Sigmoid colon (tissue), 7 donors: ENCODE measurements around the gene TNS1. TPM values are rescaled to one million over a fixed set of nuclear protein-coding genes. Genes with fewer than 3 reads are reported as not detected.

Experiments used
- DNase-seq: peaks from one replicate; pipeline ENCODE4 v3.0.0-alpha.2; 2019
- H3K27ac ChIP-seq, 4 donors: fragments of 200-600 bp; sonication (generic); one replicate each; pipeline ENCODE4 v1.5.1; 2016 to 2019; ENCODE audit warnings: mild to moderate bottlenecking in 1 of 4
- H3K27me3 ChIP-seq, 3 donors: fragments of 200-600 bp; sonication (generic); one replicate each; pipeline ENCODE4 v1.5.1; 2019; ENCODE audit warnings: mild to moderate bottlenecking in 1 of 3
- H3K36me3 ChIP-seq, 4 donors: fragments of 200-600 bp; sonication (generic); one replicate each; pipeline ENCODE4 v1.5.1; 2016 to 2019
- H3K4me1 ChIP-seq, 4 donors: fragments of 200-600 bp; sonication (generic); one replicate each; pipeline ENCODE4 v1.5.1; 2017 to 2019
- H3K4me3 ChIP-seq, 4 donors: fragments of 200-600 bp; sonication (generic); one replicate each; pipeline ENCODE4 v1.5.1; 2017 to 2019; ENCODE audit warnings: mild to moderate bottlenecking in 2 of 4, moderate library complexity in 1 of 4
- H3K9me3 ChIP-seq, 4 donors: fragments of 200-600 bp in 3 of 4; sonication (generic) in 3 of 4; one replicate each; pipeline versions ENCODE4 v1.5.1 to v1.6.1; 2013 to 2019
- EP300 ChIP-seq, 4 donors: sonication (generic); formaldehyde crosslinking; IDR thresholded peaks; one replicate each; pipeline ENCODE4 v1.6.1; 2017; ENCODE audit warnings: antibody characterized with exemption in 4 of 4
- POLR2A ChIP-seq, 2 donors: fragments of 450-650 bp; IDR thresholded peaks; one replicate each; pipeline ENCODE4 v1.6.1; 2016; ENCODE audit warnings: antibody characterized with exemption in 2 of 2, mild to moderate bottlenecking in 2 of 2, moderate library complexity in 2 of 2
- POLR2AphosphoS5 ChIP-seq, 4 donors: sonication (generic); formaldehyde crosslinking; IDR thresholded peaks; one replicate each; pipeline ENCODE4 v1.6.1; 2017; ENCODE audit warnings: antibody characterized with exemption in 4 of 4
- WGBS, 2 donors: extraction: QIAGEN DNeasy Blood & Tissue Kit; methylation state at CpG; one replicate each; pipeline ENCODE4 v1.1.7; 2013; 5-methylcytosine and 5-hydroxymethylcytosine counted together
- intact Hi-C: fragments of 100-400 bp; cut with DNase I; formaldehyde crosslinking; loops from one replicate; pipeline ENCODE4 v1.15.1; 2023
- polyA plus RNA-seq, 3 donors: library from polyadenylated mRNA; stranded (reverse); fragments of 200-250 nt; gene quantifications; one replicate each; pipeline ENCODE4 v1.2.3, GENCODE V29; 2013
- total RNA-seq, 4 donors: library from RNA; depleted of rRNA; stranded (reverse); fragments of >200 nt; gene quantifications; one replicate each; pipeline ENCODE4 v1.1.0, GENCODE V29; 2016
- TF ChIP-seq, protein P1 (sequence below), 4 experiments: fragments of 450-650 bp in 3 of 4; fragments of 200-600 bp in 1 of 4; IDR thresholded peaks; one replicate each; pipeline ENCODE4 v1.5.1; 2016 to 2019; ENCODE audit warnings: antibody characterized with exemption in 4 of 4, mild to moderate bottlenecking in 3 of 4, moderate library complexity in 2 of 4
- donor health status: healthy with polysubstance abuse.
- donor health status: Bipolar disorder and iron deficiency.
- donor health status: healthy.

Gene TNS1
- total and polyA plus RNA-seq, 7 donors: 3.7 to 1,607 (median 444) TPM

DNA sequence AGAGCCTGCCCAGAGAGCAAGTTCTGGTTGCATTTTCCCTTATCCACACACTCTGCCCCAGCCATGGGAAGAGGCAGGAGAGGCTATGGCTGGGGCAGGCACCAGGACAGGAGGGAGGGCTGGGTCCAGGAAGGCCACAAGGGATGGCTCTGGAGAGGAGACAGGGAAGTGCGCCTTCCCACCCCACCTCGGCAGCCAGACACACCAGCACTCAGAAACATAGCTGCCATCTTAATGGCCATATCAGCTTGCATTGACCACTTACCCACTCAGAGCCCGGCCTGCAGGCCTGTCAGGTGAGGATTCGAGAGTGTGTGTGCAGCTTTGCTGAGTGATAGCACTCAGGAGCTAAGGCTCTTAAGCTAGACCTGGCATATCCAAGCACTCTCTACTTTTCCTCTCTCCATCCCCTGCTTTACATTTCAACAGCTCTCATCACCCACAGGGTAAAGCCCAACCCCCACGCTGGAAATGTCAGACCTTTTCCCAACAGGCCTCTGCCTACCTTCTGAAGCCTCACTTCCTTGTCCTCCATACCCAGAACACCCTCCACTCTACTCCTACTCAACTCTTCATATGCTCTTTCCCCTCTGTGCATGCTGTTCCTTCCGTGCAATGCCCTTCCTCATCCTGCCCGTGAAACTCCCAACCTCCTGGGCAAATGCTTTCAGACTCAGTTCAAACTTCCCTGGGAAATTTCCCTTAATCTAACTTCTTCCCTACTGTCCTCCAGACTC lies 147.9 kb downstream of the TNS1 start:
- peak overlapping the region; percentile 83 to 98 (median 92) for H3K27ac ChIP-seq
- intact Hi-C loops: no loop called here
- H3K9me3 ChIP-seq: no peaks in the 10 kb centered on the region
- H3K4me3 ChIP-seq: no peak overlapping the region
- 92 to 93% methylated on average over 7 of the region's 7 CpGs for WGBS, 2 donors
- peaks cover 0 to 100% (median 100%) of the 10 kb centered on the region in 4 donors for H3K4me1 ChIP-seq
- no peaks in the 10 kb centered on the region for H3K27me3 ChIP-seq
- no peak for DNase-seq
- peaks cover 19 to 69% (median 39%) of the 10 kb centered on the region in 4 donors for H3K36me3 ChIP-seq
- TF ChIP-seq, protein P1, sequence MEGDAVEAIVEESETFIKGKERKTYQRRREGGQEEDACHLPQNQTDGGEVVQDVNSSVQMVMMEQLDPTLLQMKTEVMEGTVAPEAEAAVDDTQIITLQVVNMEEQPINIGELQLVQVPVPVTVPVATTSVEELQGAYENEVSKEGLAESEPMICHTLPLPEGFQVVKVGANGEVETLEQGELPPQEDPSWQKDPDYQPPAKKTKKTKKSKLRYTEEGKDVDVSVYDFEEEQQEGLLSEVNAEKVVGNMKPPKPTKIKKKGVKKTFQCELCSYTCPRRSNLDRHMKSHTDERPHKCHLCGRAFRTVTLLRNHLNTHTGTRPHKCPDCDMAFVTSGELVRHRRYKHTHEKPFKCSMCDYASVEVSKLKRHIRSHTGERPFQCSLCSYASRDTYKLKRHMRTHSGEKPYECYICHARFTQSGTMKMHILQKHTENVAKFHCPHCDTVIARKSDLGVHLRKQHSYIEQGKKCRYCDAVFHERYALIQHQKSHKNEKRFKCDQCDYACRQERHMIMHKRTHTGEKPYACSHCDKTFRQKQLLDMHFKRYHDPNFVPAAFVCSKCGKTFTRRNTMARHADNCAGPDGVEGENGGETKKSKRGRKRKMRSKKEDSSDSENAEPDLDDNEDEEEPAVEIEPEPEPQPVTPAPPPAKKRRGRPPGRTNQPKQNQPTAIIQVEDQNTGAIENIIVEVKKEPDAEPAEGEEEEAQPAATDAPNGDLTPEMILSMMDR (IDR thresholded peaks at IDR 0.05): no peak
- peak in 3 of 4 donors; percentile 34 to 57 (median 51) for TF ChIP-seq POLR2AphosphoS5 (IDR thresholded peaks at IDR 0.05)
- TF ChIP-seq POLR2A (IDR thresholded peaks at IDR 0.05): no peak
- no peak for TF ChIP-seq EP300 (IDR thresholded peaks at IDR 0.05)

DNA sequence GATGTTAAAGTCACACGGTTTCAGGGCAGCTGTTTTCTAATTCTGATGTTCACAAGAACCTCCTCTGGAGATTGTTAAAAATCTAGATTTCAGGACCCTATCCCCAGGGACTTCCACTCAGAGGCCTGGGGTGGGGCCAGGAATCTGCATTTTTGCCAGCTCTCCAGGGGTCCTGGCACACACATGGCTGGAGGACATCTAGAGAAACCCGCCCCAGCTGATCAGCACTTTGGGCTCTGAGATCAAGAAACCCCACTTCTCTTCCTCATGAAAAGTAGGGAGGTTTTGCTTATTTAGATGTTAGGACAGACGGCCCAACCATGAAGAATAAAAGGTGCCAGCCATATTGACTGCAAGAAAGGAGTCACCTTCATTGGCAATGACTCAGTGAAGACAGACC lies 148.8 kb downstream of the TNS1 start:
- H3K36me3 ChIP-seq: peaks cover 18 to 69% (median 40%) of the 10 kb centered on the region in 4 donors
- no peak overlapping the region for H3K4me3 ChIP-seq
- DNase-seq: no peak
- H3K4me1 ChIP-seq: peaks cover 0 to 100% (median 99%) of the 10 kb centered on the region in 4 donors
- TF ChIP-seq POLR2AphosphoS5 (IDR thresholded peaks at IDR 0.05) (no peak), EP300 (IDR thresholded peaks at IDR 0.05) (no peak), POLR2A (IDR thresholded peaks at IDR 0.05) (no peak)
- H3K27ac ChIP-seq: peak overlapping the region; percentile 83 to 98 (median 92)
- WGBS, 2 donors: 78 to 83% methylated on average over 3 of the region's 3 CpGs
- no peaks in the 10 kb centered on the region for H3K27me3 ChIP-seq
- intact Hi-C loops: no loop called here
- no peaks in the 10 kb centered on the region for H3K9me3 ChIP-seq

DNA sequence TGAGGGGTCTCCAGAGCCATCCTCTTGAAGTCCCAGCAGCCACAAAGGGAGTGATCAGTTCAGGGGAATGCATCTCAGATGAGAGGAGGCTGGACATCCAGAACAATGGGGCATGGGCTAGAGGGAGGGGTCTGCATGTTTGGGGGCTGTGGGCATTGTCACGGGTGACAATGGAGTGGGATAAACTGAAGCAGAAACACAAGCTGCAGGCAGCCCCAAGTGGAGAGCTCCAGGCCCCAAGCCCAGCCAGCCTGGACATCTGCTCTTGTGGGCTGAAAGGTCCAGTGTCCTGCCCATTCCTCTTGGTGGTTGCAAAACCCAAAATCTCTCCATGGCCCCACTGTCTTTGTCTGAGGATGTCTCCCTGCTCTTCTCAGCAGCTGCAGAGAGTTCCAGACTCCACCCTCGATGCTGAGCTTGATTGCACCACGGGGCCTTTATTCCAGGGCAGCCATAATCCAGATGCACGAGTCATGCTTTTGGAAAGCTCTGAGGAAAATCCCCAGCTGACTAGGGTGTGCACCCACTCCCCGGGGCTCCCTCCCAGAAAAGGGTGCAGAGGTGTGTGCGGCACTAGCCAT lies 149.4 kb downstream of the TNS1 start:
- DNase-seq: peak; percentile 91
- H3K36me3 ChIP-seq: peaks cover 22 to 74% (median 46%) of the 10 kb centered on the region in 4 donors
- no peaks in the 10 kb centered on the region for H3K27me3 ChIP-seq
- no peak overlapping the region for H3K4me3 ChIP-seq
- peaks cover 0 to 100% (median 99%) of the 10 kb centered on the region in 4 donors for H3K4me1 ChIP-seq
- peak overlapping the region; percentile 83 to 98 (median 92) for H3K27ac ChIP-seq
- TF ChIP-seq POLR2AphosphoS5 (IDR thresholded peaks at IDR 0.05) (peak in 3 of 4 donors; percentile 8 to 43 (median 23)), EP300 (IDR thresholded peaks at IDR 0.05) (peak in 1 of 4 donors; percentile 11), POLR2A (IDR thresholded peaks at IDR 0.05) (no peak)
- TF ChIP-seq, protein P1 (IDR thresholded peaks at IDR 0.05): no peak
- H3K9me3 ChIP-seq: no peaks in the 10 kb centered on the region
- intact Hi-C loops: no loop called here
- WGBS, 2 donors: 43 to 60% methylated on average over 6 of the region's 6 CpGs

DNA sequence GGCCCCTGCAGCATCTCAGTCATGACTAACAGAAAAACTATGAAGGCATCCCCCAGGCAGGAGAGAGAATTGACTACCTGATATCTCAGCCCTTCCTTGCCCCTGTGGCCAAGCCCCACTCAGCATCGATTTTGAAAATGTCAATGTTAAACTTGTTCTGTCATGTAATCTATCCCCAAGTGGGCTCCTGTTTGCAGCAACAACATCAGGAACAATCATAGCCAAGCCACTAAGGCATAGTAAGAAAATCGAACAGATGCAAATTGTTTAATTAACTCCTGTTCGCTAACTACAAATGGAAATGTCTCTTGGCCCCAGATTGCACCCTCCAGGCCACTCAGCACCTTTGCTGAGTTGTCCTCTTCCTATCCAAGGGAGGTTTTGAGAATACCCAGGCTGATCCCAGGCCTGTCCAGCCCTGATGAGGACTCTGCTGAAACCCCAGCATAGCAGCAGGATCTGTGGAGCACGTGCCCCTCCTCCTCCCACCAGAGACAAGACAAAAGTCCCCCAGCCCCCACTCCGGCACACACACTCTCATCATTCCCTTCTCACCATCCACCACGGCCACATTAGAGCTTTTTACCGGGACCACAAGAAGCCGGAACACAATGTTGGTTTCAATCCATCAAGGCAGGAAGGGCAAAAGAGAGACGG lies 150.1 kb downstream of the TNS1 start:
- TF ChIP-seq, protein P1 (IDR thresholded peaks at IDR 0.05): no peak
- peak in 2 of 4 donors; percentile 16 to 39 for TF ChIP-seq POLR2AphosphoS5 (IDR thresholded peaks at IDR 0.05)
- 82 to 90% methylated on average over 9 of the region's 9 CpGs for WGBS, 2 donors
- peaks cover 29 to 80% (median 53%) of the 10 kb centered on the region in 4 donors for H3K36me3 ChIP-seq
- no peak overlapping the region for H3K4me3 ChIP-seq
- no peaks in the 10 kb centered on the region for H3K27me3 ChIP-seq
- H3K9me3 ChIP-seq: no peaks in the 10 kb centered on the region
- intact Hi-C loops: no loop called here
- peaks cover 0 to 100% (median 99%) of the 10 kb centered on the region in 4 donors for H3K4me1 ChIP-seq
- DNase-seq: no peak
- H3K27ac ChIP-seq: peak overlapping the region; percentile 83 to 98 (median 92)
